Right lobe of liver (tissue), 6 donors: Measurements from ENCODE around the gene TMEM231. TPM values are rescaled to one million over a fixed set of nuclear protein-coding genes. Genes with fewer than 3 reads are reported as not detected.
"Not testable (repeated sequence)": the region's sequence is repeated elsewhere in the genome, so short reads cannot be mapped to it uniquely, and the experiment has no call there.

Experiments used
- ATAC-seq, 4 donors: fragments of 200-7000 bp; cut with Tn5 transposase; one replicate each; pipeline ENCODE4 v1.9.1; 2020; ENCODE audit warnings: mild to moderate bottlenecking in 4 of 4, moderate library complexity in 4 of 4
- DNase-seq, 3 donors: peaks; one replicate each; pipeline ENCODE4 v3.0.0-alpha.2; 2020
- H3K27ac ChIP-seq, 3 donors: fragments of 200-600 bp; one replicate each; pipeline ENCODE4 v1.8.0; 2022
- H3K27me3 ChIP-seq, 2 donors: fragments of 200-600 bp; one replicate each; pipeline ENCODE4 v1.8.0; 2022
- H3K36me3 ChIP-seq, 4 donors: fragments of 200-600 bp; sonication (generic) in 1 of 4; one replicate each; pipeline versions ENCODE4 v1.5.1 to v1.8.0; 2017 to 2022; ENCODE audit warnings: control low read depth in 1 of 4
- H3K4me1 ChIP-seq, 4 donors: fragments of 200-600 bp; sonication (generic) in 1 of 4; one replicate each; pipeline versions ENCODE4 v1.5.1 to v1.8.0; 2017 to 2022; ENCODE audit warnings: control low read depth in 1 of 4
- H3K4me3 ChIP-seq, 3 donors: fragments of 200-600 bp; one replicate each; pipeline ENCODE4 v1.8.0; 2022
- H3K9me3 ChIP-seq, 4 donors: fragments of 200-600 bp; sonication (generic) in 1 of 4; one replicate each; pipeline versions ENCODE4 v1.5.1 to v1.8.0; 2017 to 2022; ENCODE audit warnings: control low read depth in 1 of 4
- POLR2A ChIP-seq: fragments of 450-650 bp; IDR thresholded peaks from one replicate; pipeline ENCODE4 v1.6.1; 2017; ENCODE audit warnings: antibody characterized with exemption, mild to moderate bottlenecking
- WGBS: methylation state at CpG from one replicate; pipeline ENCODE4 v1.1.6; 2018; ENCODE audit warnings: low coverage, low lambda C conversion rate; ENCODE audit not compliant: insufficient coverage; ENCODE audit errors: missing lambda C conversion rate; 5-methylcytosine and 5-hydroxymethylcytosine counted together
- intact Hi-C, 2 donors: fragments of 100-400 bp; cut with DNase I; formaldehyde crosslinking; loops; one replicate each; pipeline versions ENCODE4 v1.11.2 to v1.14.1; 2022
- total RNA-seq, 6 experiments: library from RNA; depleted of rRNA in 2 of 6; stranded (reverse); fragments of >200 nt in 2 of 6; fragmentation: NEBNext Ultra II Directional in 3 of 6; extraction: Animal tissue kit (Norgen Biotek cat#: 25700) in 3 of 6; gene quantifications; one replicate each; pipeline versions ENCODE4 v1.1.0 to v1.2.4, GENCODE V29; 2016 to 2023
- TF ChIP-seq, protein P1 (sequence below), 4 donors: fragments of 200-600 bp in 3 of 4; fragments of 450-650 bp in 1 of 4; IDR thresholded peaks; one replicate each; pipeline versions ENCODE4 v1.5.1 to v1.8.0; 2016 to 2022; ENCODE audit warnings: antibody characterized with exemption in 4 of 4, mild to moderate bottlenecking in 2 of 4
- donor health status: DM: no; HTN: yes; CAD: no.
- donor health status: DM: no; HTN: no; CAD: no.
- donor health status: DM: no; HTN: no; CAD: no.
- donor health status: DM: no; HTN: yes; CAD: no.
- donor health status: DM: no; HTN: yes; CAD: no.

Gene TMEM231
- total RNA-seq, 6 experiments from 2014 or later = 0.98 to 2.1 (median 1.7) TPM

DNA sequence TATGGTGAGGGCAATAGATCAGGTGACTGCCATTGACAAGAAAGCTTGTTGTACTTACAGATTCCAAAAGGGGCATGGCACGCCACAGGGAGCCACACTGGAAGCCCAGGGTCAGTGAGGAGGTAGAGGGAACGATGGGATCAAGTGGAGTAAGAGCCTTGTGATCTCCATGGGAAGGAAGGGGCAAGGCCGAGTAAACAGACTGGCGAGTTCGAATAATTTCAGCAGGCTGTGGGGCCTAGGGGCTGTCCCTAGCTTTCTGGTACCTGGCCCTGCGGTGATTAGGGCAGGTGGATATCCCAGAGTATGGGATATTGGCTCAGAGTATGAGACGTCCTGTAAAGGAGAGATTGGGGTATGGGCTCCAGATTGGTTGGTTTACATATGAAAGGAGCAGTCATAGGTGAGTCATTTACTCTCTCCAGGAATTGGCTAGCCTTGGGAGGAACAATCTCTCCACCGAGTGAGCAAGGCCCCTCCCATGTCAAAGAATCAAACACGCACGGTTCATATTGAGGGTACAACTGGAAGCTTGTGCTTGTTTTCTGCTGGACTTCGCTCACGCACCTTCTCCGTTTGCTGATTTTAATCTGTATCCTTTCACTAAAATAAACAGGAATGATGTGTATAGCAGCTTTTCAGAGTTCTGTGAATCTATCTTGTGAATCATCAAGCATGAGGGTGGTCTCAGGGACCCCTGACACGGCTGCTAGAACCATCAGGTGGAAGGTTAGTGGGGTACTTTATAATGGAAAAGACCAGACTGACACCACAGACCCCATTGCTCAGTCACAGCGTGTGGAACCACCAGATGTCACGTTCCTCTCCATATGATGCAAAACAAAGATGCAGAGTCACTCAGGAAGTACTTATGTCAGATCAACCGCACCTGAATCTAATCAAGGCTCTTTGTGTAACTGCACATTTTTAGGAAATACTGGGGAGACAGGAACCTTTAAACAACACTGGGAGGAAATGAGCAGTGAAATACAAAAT, 38.1 kb upstream of the TMEM231 start:
- intact Hi-C loops = no loop called here
- no peak overlapping the region for H3K27ac ChIP-seq

DNA sequence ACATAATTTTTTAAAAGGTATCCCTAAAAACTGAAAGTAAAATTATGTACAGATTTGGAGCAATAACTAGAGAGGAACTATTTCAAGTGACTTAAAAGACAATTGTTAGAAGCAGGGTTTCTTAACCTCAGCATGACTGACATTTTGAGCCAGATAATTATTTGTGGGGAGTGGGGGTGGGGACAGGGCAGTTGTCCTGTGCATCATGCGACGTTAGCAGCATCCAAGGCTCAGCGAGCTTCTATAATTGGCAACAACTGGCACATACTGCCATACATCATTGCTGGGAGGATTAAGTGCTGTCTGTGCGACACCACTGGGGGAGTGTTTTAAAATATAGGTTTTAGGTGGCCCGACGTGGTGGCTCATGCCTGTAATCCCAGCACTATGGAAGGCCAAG, 37.3 kb upstream of the TMEM231 start:
- DNase-seq = no peak
- H3K4me3 ChIP-seq = no peak overlapping the region
- peaks cover 0 to 1% (median 0%) of the 10 kb centered on the region in 4 donors for H3K36me3 ChIP-seq
- H3K4me1 ChIP-seq = no peaks in the 10 kb centered on the region
- H3K9me3 ChIP-seq = no peaks in the 10 kb centered on the region
- ATAC-seq = no peak
- no peak overlapping the region for H3K27ac ChIP-seq
- 76% methylated on average over 4 of the region's 6 CpGs for WGBS
- TF ChIP-seq, protein P1, sequence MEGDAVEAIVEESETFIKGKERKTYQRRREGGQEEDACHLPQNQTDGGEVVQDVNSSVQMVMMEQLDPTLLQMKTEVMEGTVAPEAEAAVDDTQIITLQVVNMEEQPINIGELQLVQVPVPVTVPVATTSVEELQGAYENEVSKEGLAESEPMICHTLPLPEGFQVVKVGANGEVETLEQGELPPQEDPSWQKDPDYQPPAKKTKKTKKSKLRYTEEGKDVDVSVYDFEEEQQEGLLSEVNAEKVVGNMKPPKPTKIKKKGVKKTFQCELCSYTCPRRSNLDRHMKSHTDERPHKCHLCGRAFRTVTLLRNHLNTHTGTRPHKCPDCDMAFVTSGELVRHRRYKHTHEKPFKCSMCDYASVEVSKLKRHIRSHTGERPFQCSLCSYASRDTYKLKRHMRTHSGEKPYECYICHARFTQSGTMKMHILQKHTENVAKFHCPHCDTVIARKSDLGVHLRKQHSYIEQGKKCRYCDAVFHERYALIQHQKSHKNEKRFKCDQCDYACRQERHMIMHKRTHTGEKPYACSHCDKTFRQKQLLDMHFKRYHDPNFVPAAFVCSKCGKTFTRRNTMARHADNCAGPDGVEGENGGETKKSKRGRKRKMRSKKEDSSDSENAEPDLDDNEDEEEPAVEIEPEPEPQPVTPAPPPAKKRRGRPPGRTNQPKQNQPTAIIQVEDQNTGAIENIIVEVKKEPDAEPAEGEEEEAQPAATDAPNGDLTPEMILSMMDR (IDR thresholded peaks at IDR 0.05) = no peak
- no peak for TF ChIP-seq POLR2A
- H3K27me3 ChIP-seq = no peaks in the 10 kb centered on the region
- intact Hi-C loops = no loop called here

More for the DNA sequence above, 38.1 kb upstream of the TMEM231 start:
- ATAC-seq (no peak), DNase-seq (no peak)
- TF ChIP-seq, protein P1 (IDR thresholded peaks at IDR 0.05) = no peak
- TF ChIP-seq POLR2A = no peak
- 56% methylated on average over 11 of the region's 17 CpGs for WGBS
- no peak overlapping the region for H3K4me3 ChIP-seq
- H3K27me3 ChIP-seq = no peaks in the 10 kb centered on the region
- H3K4me1 ChIP-seq = no peaks in the 10 kb centered on the region
- H3K9me3 ChIP-seq = no peaks in the 10 kb centered on the region
- peaks cover 0 to 1% (median 0%) of the 10 kb centered on the region in 4 donors for H3K36me3 ChIP-seq

DNA sequence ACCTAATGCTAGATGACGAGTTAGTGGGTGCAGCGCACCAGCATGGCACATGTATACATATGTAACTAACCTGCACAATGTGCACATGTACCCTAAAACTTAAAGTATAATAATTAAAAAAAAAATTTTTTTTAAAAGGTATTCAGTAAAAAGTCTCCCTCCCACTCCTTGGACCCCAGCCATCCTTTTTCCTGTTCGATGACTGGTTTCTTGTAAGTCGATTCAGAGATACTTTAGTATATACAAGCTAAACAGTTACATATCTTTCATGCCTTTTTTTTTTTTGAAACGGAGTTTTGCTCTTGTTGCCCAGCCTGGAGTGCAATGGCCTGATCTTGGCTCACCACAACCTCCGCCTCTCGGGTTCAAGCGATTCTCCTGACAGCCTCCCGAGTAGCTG, 35.9 kb upstream of the TMEM231 start:
- H3K27me3 ChIP-seq, DNase-seq, H3K36me3 ChIP-seq, intact Hi-C loops, H3K4me1 ChIP-seq, H3K27ac ChIP-seq, ATAC-seq, H3K4me3 ChIP-seq, H3K9me3 ChIP-seq: not testable (repeated sequence)
- WGBS = 59% methylated on average over 7 of the region's 9 CpGs

DNA sequence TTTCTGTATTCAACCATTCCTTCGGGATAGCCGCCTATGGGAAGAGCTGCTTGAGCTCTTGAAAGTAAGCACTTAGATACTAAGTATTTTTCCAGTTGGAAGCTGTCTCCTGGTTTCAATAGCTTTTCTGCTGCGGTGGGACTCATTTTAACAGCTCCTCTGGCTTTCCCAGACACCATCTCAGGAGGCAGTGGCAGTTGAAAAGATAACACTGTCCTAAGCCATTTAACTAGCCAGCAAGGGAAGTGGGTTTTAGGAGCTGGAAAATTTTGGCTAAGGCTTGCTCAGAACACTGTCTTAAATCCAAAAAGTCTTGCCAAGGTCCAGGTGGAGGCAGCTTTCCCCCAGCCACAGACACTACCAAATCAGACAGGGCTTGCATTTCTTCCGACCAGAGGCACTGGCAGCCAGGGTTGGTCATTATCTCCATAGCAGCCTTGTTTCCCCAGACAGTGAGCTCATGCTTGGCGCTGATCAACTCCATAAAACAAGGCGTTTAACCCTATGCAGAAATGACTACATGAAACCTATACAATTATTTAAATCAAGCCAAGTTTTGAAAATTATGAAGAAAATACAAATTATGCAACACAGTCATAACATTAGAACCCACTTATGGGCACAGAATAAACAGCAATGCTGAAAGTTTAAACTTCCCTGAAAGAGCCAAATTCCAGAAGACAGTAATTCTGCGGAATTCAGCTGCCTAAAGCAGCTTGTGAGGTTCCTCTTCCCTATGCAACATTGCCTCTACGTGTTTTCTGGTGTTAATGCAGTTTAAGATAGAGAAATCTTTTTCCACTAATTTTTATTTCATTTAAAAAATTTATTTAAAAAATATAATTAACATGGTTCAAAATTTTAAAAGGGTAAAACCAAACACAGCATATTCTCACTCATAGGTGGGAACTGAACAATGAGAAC, 35.1 kb upstream of the TMEM231 start:
- DNase-seq = no peak
- WGBS = 78% methylated on average over 7 of the region's 8 CpGs
- TF ChIP-seq POLR2A = no peak
- TF ChIP-seq, protein P1 (IDR thresholded peaks at IDR 0.05) = peak in 1 of 4 donors; percentile 3

More for the DNA sequence above, 35.1 kb upstream of the TMEM231 start:
- no peak for ATAC-seq
- H3K4me3 ChIP-seq = no peak overlapping the region
- no peaks in the 10 kb centered on the region for H3K4me1 ChIP-seq
- no peaks in the 10 kb centered on the region for H3K27me3 ChIP-seq
- H3K36me3 ChIP-seq = no peaks in the 10 kb centered on the region
- intact Hi-C loops = no loop called here
- H3K9me3 ChIP-seq = no peaks in the 10 kb centered on the region
- H3K27ac ChIP-seq = peak overlapping the region in 1 of 3 donors; percentile 23
